GM23338 (cell line): ENCODE results near the gene PPP1R16B.

Experiments
- CREB1 ChIP-seq: fragments of 250-450 bp; sonication (Bioruptor Pico); IDR thresholded peaks from 2 replicates; pipeline ENCODE4 v1.5.0; 2020; ENCODE audit warnings: low read depth, mild to moderate bottlenecking, moderate library complexity
- CTCF ChIP-seq, 2 experiments: fragments of 200-600 bp in 1 of 2; sonication (generic) in 1 of 2; conservative IDR thresholded peaks; 2 replicates each; pipeline versions ENCODE4 v1.5.1 to v1.6.1; 2016 to 2017; ENCODE audit warnings: antibody characterized with exemption in 2 of 2, low read depth in 2 of 2, mild to moderate bottlenecking in 2 of 2, moderate library complexity in 1 of 2
- ETS1 ChIP-seq: IDR thresholded peaks from 2 replicates; pipeline ENCODE4 v1.6.1; 2016; ENCODE audit warnings: antibody characterized with exemption
- EZH2 ChIP-seq: fragments of 200-600 bp; sonication (generic); IDR thresholded peaks from one replicate; pipeline ENCODE4 v1.8.0; 2017; ENCODE audit warnings: antibody characterized with exemption, mild to moderate bottlenecking, low read depth; ENCODE audit not compliant: unreplicated experiment
- EZH2phosphoT487 ChIP-seq: fragments of 200-600 bp; sonication (generic); IDR thresholded peaks from one replicate; pipeline ENCODE4 v1.8.1; 2018; ENCODE audit warnings: antibody characterized with exemption; ENCODE audit not compliant: unreplicated experiment
- JUNB ChIP-seq: IDR thresholded peaks from one replicate; pipeline ENCODE4 v1.6.1; 2016; ENCODE audit warnings: antibody characterized with exemption; ENCODE audit not compliant: unreplicated experiment
- NANOG ChIP-seq: IDR thresholded peaks from 2 replicates; pipeline ENCODE4 v1.6.1; 2016; ENCODE audit warnings: antibody characterized with exemption, borderline replicate concordance
- POLR2AphosphoS5 ChIP-seq: IDR thresholded peaks from 2 replicates; pipeline ENCODE4 v1.6.1; 2016; ENCODE audit warnings: antibody characterized with exemption, low read depth
- REST ChIP-seq: IDR thresholded peaks from one replicate; pipeline ENCODE4 v1.6.1; 2018; ENCODE audit warnings: antibody characterized with exemption; ENCODE audit not compliant: unreplicated experiment
- STAT1 ChIP-seq: IDR thresholded peaks from one replicate; pipeline ENCODE4 v1.6.1; 2016; ENCODE audit warnings: antibody characterized with exemption; ENCODE audit not compliant: unreplicated experiment
- ZNF114 ChIP-seq: fragments of 250-450 bp; sonication (Bioruptor Pico); IDR thresholded peaks from 2 replicates; pipeline ENCODE4 v1.5.0; 2020; ENCODE audit warnings: mild to moderate bottlenecking, moderate library complexity
- ZNF331 ChIP-seq: fragments of 250-450 bp; sonication (Bioruptor Pico); IDR thresholded peaks from 2 replicates; pipeline ENCODE4 v1.5.0; 2020; ENCODE audit warnings: low read depth, mild to moderate bottlenecking, moderate library complexity
- ZNF462 ChIP-seq: fragments of 250-450 bp; sonication (Bioruptor Pico); IDR thresholded peaks from 2 replicates; pipeline ENCODE4 v1.5.0; 2020; ENCODE audit warnings: mild to moderate bottlenecking, moderate library complexity

GRCh38 chr20:38880952-38881735, 75.6 kb downstream of the PPP1R16B start:
- TF ChIP-seq CTCF (conservative IDR thresholded peaks at IDR 0.05; ENCODE audit: low read depth in 2 of 2) (no peak), POLR2AphosphoS5 (no peak), EZH2phosphoT487 (no peak), JUNB (no peak), ZNF331 (CRISPR knock-in tag) (no peak), REST (no peak), ETS1 (no peak), CREB1 (CRISPR knock-in tag) (no peak), ZNF114 (CRISPR knock-in tag) (no peak), EZH2 (no peak), STAT1 (no peak), NANOG (no peak), ZNF462 (no peak)
